RWPE1 (cell line): ENCODE results near the gene OAF.
"Not testable (repeated sequence)": the region's sequence is repeated elsewhere in the genome, so short reads cannot be mapped to it uniquely, and the experiment has no call there.

Source experiments
- CTCF ChIA-PET: fragments of 350-600 bp; sonication (Branson Sonifier 250); formaldehyde crosslinking; extraction: SDS; loops from one replicate; lab custom pipeline; 2021; lab: Yijun Ruan, JAX
- POLR2A ChIA-PET: fragments of 400-600 bp; formaldehyde crosslinking; extraction: SDS; loops from one replicate; lab custom pipeline; 2020; ENCODE audit warnings: antibody characterized with exemption; ENCODE audit not compliant: low non-redundant PET; lab: Yijun Ruan, JAX
- DNase-seq: peaks from one replicate; pipeline ENCODE4 v3.0.0; 2012; ENCODE audit warnings: low spot score
- H3K27ac ChIP-seq: fragments of 450-650 bp; 2 replicates; pipeline ENCODE4 v1.5.1; 2017
- CTCF ChIP-seq: fragments of 450-650 bp; conservative IDR thresholded peaks from 2 replicates; pipeline ENCODE4 v1.5.1; 2017; ENCODE audit warnings: low read depth, mild to moderate bottlenecking

OAF gene

GRCh38 chr11:120243221-120243620 is 32.4 kb downstream of the OAF start:
- ChIA-PET POLR2A (no interaction called here), CTCF (interaction anchor here (0.5 to 0.9 kb wide), 4 partner anchors 10 to 135 kb away, joined by 3 to 7 read pairs (median 3); no protein-coding TSS in a partner anchor)
- TF ChIP-seq CTCF = no peak
- H3K27ac ChIP-seq = no peak overlapping the region
- no peak for DNase-seq

GRCh38 chr11:120244476-120245365 is 33.9 kb downstream of the OAF start:
- CTCF ChIA-PET = no interaction called here

GRCh38 chr11:120245434-120245833 is 34.6 kb downstream of the OAF start:
- ChIA-PET CTCF (no interaction called here), POLR2A (no interaction called here)
- no peak overlapping the region for H3K27ac ChIP-seq
- no peak for DNase-seq
- no peak for TF ChIP-seq CTCF

More at GRCh38 chr11:120244476-120245365, 33.9 kb downstream of the OAF start:
- no peak for TF ChIP-seq CTCF
- H3K27ac ChIP-seq = no peak overlapping the region
- DNase-seq = no peak
- POLR2A ChIA-PET = no interaction called here

- DNase-seq = peak; percentile 62
- POLR2A ChIA-PET = no interaction called here
- H3K27ac ChIP-seq = no peak overlapping the region
Observed at GRCh38 chr11:120248551-120249278, 37.9 kb downstream of the OAF start.

GRCh38 chr11:120249279-120250262 is 38.7 kb downstream of the OAF start:
- ChIA-PET POLR2A (no interaction called here), CTCF (interaction anchor here (0.8 to 1.3 kb wide), 3 partner anchors 50 to 85 kb away, joined by 3 to 5 read pairs (median 4); no protein-coding TSS in a partner anchor)
- no peak for DNase-seq
- H3K27ac ChIP-seq = no peak overlapping the region
- no peak for TF ChIP-seq CTCF

More at GRCh38 chr11:120248551-120249278, 37.9 kb downstream of the OAF start:
- TF ChIP-seq CTCF = no peak
- CTCF ChIA-PET = interaction anchor here (0.8 to 1.3 kb wide), 6 partner anchors 9 to 85 kb away, joined by 3 to 5 read pairs (median 4); partner anchors contain the start of gene POU2F3

- DNase-seq, CTCF ChIA-PET, H3K27ac ChIP-seq, POLR2A ChIA-PET: not testable (repeated sequence)
Observed at GRCh38 chr11:120253377-120253776, 42.5 kb downstream of the OAF start.
